ENCODE results near the gene TBCE. TPM values are rescaled to one million over a fixed set of nuclear protein-coding genes. Genes with fewer than 3 reads are reported as not detected.

Gene TBCE
- total and polyA plus RNA-seq, 9 of the 15 experiments (the other 6 are each of a cell fraction or from before 2014, with no cell fraction given): 52.6 to 92.1 (median 82.1) TPM

GRCh38 chr1:235320521-235321179 lies 46.6 kb upstream of the TBCE start (continued):
- TF ChIP-seq NFYB (IDR thresholded peaks at IDR 0.05; ENCODE audit: extremely low read depth, insufficient read length) (no peak), TRIM28 (IDR thresholded peaks at IDR 0.05) (0 out of 2 replicates have a peak, but pooled peaks have one; percentile 51), CLOCK (CRISPR knock-in tag; IDR thresholded peaks at IDR 0.05; ENCODE audit: borderline replicate concordance) (no peak), PHF8 (IDR thresholded peaks at IDR 0.05; ENCODE audit: borderline replicate concordance, low read length) (no peak), ZNF316 (IDR thresholded peaks at IDR 0.05) (peak; percentile 67), PKNOX1 (IDR thresholded peaks at IDR 0.05) (peak; percentile 33; the same call in 1 of the 2 replicates), MEIS2 (IDR thresholded peaks at IDR 0.05; ENCODE audit: partially characterized antibody) (peak; percentile 15), ARID3B (CRISPR knock-in tag; IDR thresholded peaks at IDR 0.05; ENCODE audit: borderline replicate concordance) (no peak), ZNF655 (CRISPR knock-in tag; IDR thresholded peaks at IDR 0.05) (no peak), POLR2AphosphoS5 (IDR thresholded peaks at IDR 0.05; ENCODE audit: control insufficient read depth, insufficient read depth, low read depth, low read length) (no peak), BCOR (IDR thresholded peaks at IDR 0.05) (no peak)
